ENCODE results near the gene ST3GAL6. TPM values are rescaled to one million over a fixed set of nuclear protein-coding genes. Genes with fewer than 3 reads are reported as not detected.

Gene ST3GAL6
- total and polyA plus RNA-seq, 2 of the 8 experiments (the other 6 are each of a cell fraction or from before 2014, with no cell fraction given) = 3.3 to 6.1 TPM

- ChIA-PET CTCF (ENCODE audit: partially characterized antibody) (interaction anchor here (1.1 kb wide), 1 partner anchor 129 kb away, joined by 3 read pairs; no protein-coding TSS in a partner anchor), POLR2A (ENCODE audit: partially characterized antibody) (no interaction called here)
- no peak for FAIRE-seq
- Histone ChIP-seq H3K4ac (replicated peaks; ENCODE audit: insufficient read length, low read depth, low read length) (no peak overlapping the region), H3K23ac (ENCODE audit: insufficient read length) (no peak overlapping the region), H2AFZ (ENCODE audit: low read length) (no peak overlapping the region), H3K14ac (ENCODE audit: insufficient read length) (no peak overlapping the region), H2BK120ac (replicated peaks; ENCODE audit: low read depth, low read length) (no peak overlapping the region), H2BK15ac (ENCODE audit: low read length) (no peak overlapping the region), H2AK5ac (ENCODE audit: low read depth, low read length) (no peak overlapping the region), H3K79me1 (ENCODE audit: low read depth, low read length) (no peaks in the 10 kb centered on the region), H2BK5ac (ENCODE audit: low read depth, low read length) (no peak overlapping the region), H3K4me1 (replicated peaks in 1 of 4; ENCODE audit: control insufficient read depth in 3 of 4, insufficient read depth in 4 of 4, low read length in 3 of 4) (no peaks in the 10 kb centered on the region), H2BK12ac (ENCODE audit: low read depth, low read length) (no peak overlapping the region), H3K9ac (replicated peaks in 1 of 4; ENCODE audit: extremely low read depth in 1 of 4, low read depth in 3 of 4, low read length in 3 of 4) (no peak overlapping the region), H4K8ac (ENCODE audit: extremely low read depth, insufficient read depth, low read length) (no peak overlapping the region), H3K9me3 (ENCODE audit: insufficient read depth in 2 of 2, low read depth in 1 of 2, low read length in 1 of 2) (no peaks in the 10 kb centered on the region), H3K56ac (replicated peaks; ENCODE audit: insufficient read length, low read depth, low read length) (no peak overlapping the region), H3K79me2 (ENCODE audit: control insufficient read depth in 1 of 2, insufficient read depth in 2 of 2, low read length in 2 of 2) (no peaks in the 10 kb centered on the region), H4K5ac (ENCODE audit: insufficient read length, low read depth, low read length) (no peak overlapping the region), H4K91ac (replicated peaks; ENCODE audit: insufficient read length, low read length) (no peak overlapping the region), H3K27ac (ENCODE audit: low read depth, low read length) (no peak overlapping the region), H3K23me2 (ENCODE audit: low read depth, low read length) (peaks cover 4% of the 10 kb centered on the region; the same call in 1 of the 2 replicates), H3K36me3 (ENCODE audit: control insufficient read depth in 2 of 4, insufficient read depth in 4 of 4, low read length in 3 of 4) (peaks cover 0 to 2% (median 0%) of the 10 kb centered on the region in 4 experiments; a peak in 3 of 8 replicates), H3K4me2 (ENCODE audit: insufficient read depth in 1 of 2, low read depth in 2 of 2, low read length in 2 of 2) (no peak overlapping the region), H4K20me1 (replicated peaks in 1 of 2; ENCODE audit: control insufficient read depth in 1 of 2, insufficient read depth in 2 of 2, low read length in 2 of 2) (no peaks in the 10 kb centered on the region), H3K4me3 (ENCODE audit: extremely low read depth in 1 of 4, insufficient read depth in 2 of 4, low read depth in 3 of 4, low read length in 4 of 4) (no peak overlapping the region), H3K18ac (ENCODE audit: extremely low read depth, low read length) (no peak overlapping the region), H3K27me3 (replicated peaks in 1 of 4; ENCODE audit: control insufficient read depth in 3 of 4, extremely low read depth in 1 of 4, insufficient read depth in 3 of 4, low read length in 3 of 4) (no peaks in the 10 kb centered on the region), H2BK20ac (ENCODE audit: low read length) (no peak overlapping the region)
- no peak for DNase-seq (ENCODE audit: low read depth in 1 of 2, low spot score in 2 of 2)
- WGBS, 2 experiments (ENCODE audit: extremely low coverage in 1 of 2, insufficient coverage in 1 of 2, insufficient read length in 1 of 2, insufficient replicate concordance in 2 of 2, low coverage in 1 of 2, low lambda C conversion rate in 2 of 2, missing lambda C conversion rate in 1 of 2) = 96% methylated on average over 4 of the region's 4 CpGs; no CpG with 5 or more reads in 1 of the 2 experiments
- TF ChIP-seq RBBP5 (IDR thresholded peaks at IDR 0.05; ENCODE audit: borderline replicate concordance, low read depth, low read length) = no peak
- no peak for TF ChIP-seq EGR1 (IDR thresholded peaks at IDR 0.05; ENCODE audit: borderline replicate concordance, low read depth, low read length)
- TF ChIP-seq TBP (IDR thresholded peaks at IDR 0.05; ENCODE audit: low read depth, low read length) = no peak
- TF ChIP-seq POLR2A (IDR thresholded peaks at IDR 0.05; ENCODE audit: control extremely low read depth in 1 of 2, low read depth in 2 of 2, low read length in 2 of 2) = no peak
- TF ChIP-seq SIX5 (IDR thresholded peaks at IDR 0.05; ENCODE audit: low read depth, low read length) = no peak
Observed at GRCh38 chr3:98786364-98787006, 23.3 kb downstream of the ST3GAL6 start.
